Measurements from ENCODE around the gene NDUFA11.

NDUFA11 gene

DNA sequence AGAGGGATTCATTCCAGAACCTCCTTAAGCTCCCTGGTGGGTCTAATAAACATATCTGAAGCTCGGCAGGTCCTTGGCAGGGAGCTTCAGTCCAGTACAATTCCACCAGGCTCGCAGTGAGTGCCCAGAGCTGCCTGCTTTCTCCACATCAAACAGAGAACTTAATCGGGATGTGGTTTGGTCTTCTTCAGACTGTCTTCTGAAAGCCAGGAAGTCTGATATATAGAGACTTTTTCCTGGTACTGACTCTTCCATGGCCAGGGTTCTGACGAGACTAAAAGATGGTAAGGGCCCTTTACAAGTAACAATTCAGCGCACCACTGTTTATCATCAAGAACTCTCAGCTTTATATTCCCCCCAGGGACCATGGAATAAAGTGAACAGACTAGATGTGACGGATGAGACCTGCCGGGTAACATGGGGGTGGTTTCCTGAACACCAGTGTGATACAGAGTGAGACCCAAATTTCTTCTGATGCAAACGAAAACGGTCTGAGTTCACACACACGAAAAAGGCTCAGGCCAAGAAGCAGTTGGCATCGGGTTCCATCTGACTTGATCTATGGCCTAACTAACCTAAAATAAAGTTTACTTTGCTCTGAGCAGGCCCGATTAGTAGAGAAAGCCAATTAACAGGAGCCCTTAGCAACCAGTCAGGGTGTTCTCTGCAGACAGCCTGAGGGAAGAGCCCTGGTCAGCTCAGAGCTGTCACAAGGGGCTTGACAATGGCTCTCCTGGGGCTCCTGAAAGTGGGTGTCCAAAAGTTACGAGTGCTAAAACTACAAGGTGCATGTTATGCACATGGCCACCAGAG lies 45.4 kb upstream of the NDUFA11 start:
- TF ChIP-seq CTCF (IDR thresholded peaks at IDR 0.05), result no peak

DNA sequence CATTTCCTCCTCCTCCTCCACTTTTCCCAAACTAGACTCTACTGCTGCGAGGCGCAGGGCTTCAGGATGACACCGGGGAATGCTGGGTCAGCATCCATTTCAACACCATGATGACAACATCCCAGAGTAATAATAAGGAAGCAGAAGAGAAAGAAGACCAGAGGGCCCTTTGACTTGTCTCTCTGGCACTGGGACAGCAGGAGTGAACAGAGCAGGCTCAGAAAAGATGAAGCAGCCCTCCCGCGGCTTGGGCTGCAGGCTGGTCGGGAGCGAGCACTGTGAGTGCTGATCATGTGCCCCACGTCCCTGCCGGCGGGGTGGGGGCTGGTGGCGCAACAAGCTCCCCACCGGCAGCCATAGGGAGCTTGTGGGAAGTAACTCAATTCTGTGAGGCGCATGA lies 43.8 kb upstream of the NDUFA11 start:
- TF ChIP-seq CTCF (IDR thresholded peaks at IDR 0.05), result no peak

DNA sequence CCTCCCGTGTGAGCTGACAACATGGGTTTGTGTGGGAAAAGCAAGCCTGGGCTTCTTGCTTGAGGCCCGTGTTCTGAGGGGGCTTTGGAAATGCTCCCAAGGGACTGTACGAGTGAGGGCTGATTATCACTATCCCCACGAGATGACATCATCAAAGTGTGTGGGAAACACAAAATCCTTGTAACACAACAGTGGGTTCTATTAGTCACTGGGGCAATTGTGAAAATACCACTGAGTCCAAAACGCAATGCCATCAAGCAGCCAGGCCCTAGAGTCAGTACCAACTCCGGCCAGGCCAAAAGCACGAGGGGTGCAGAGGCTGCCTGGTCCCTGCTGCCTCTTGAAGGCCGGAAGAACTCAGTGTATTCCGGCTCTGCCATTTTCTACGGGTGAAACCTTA lies 40.0 kb upstream of the NDUFA11 start:
- TF ChIP-seq CTCF (IDR thresholded peaks at IDR 0.05), result no peak

GRCh38 chr19:5943045-5943444 lies 39.5 kb upstream of the NDUFA11 start:
- TF ChIP-seq CTCF (IDR thresholded peaks at IDR 0.05), result no peak

- TF ChIP-seq CTCF (IDR thresholded peaks at IDR 0.05), result no peak
These were observed 38.1 kb upstream of the NDUFA11 start for GRCh38 chr19:5941673-5942072.

- TF ChIP-seq CTCF (IDR thresholded peaks at IDR 0.05), result no peak
These were observed 36.9 kb upstream of the NDUFA11 start for GRCh38 chr19:5940260-5941208.

DNA sequence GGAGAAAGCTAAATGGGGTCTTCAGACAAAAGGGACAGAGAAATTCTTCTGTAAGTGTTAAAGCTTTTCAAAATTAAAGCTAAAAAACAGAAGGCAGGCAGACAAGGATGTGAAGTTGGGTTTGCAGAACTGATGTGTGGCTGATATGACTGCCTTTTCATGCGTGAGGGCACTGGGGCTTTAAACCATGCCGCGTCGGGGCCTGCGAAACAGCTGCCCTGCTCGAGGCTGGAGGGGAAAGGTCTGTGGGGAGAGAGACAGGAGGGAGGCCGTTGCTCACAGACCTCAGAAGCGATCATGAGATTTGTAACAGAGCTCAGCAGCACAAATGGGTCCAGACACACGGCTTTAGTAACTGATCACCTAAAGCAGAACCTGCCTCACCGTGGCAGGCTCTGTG lies 34.0 kb upstream of the NDUFA11 start:
- no peak for TF ChIP-seq CTCF (IDR thresholded peaks at IDR 0.05)
